Type B pancreatic cell (in vitro differentiated cells): ENCODE results near the gene UCMA. TPM values are rescaled to one million over a fixed set of nuclear protein-coding genes. Genes with fewer than 3 reads are reported as not detected.

Experiments
- DNase-seq: peaks from one replicate; pipeline ENCODE4 v3.0.0; 2021; ENCODE audit warnings: mixed read lengths; ENCODE audit not compliant: unreplicated experiment; ENCODE audit errors: extremely low spot score
- H3K27ac Mint-ChIP-seq: 2 replicates; pipeline ENCODE4 v1.8.0; 2021; ENCODE audit warnings: mild to moderate bottlenecking, mixed read lengths
- H3K27me3 Mint-ChIP-seq: 2 replicates; pipeline ENCODE4 v1.8.0; 2021; ENCODE audit warnings: mixed read lengths
- H3K36me3 Mint-ChIP-seq: 2 replicates; pipeline ENCODE4 v1.8.0; 2021; ENCODE audit warnings: mixed read lengths
- H3K4me1 Mint-ChIP-seq: one replicate; pipeline ENCODE4 v1.8.0; 2021; ENCODE audit warnings: mixed read lengths; ENCODE audit not compliant: unreplicated experiment
- H3K4me3 Mint-ChIP-seq: 2 replicates; pipeline ENCODE4 v1.8.0; 2021; ENCODE audit warnings: mild to moderate bottlenecking, mixed read lengths
- H3K9me3 Mint-ChIP-seq: 2 replicates; pipeline ENCODE4 v1.8.0; 2021; ENCODE audit warnings: mixed read lengths
- total RNA-seq: library from RNA; stranded (reverse); gene quantifications from 2 replicates; pipeline ENCODE4 v1.2.1, GENCODE V29; 2021; ENCODE audit warnings: low replicate concordance
- TF ChIP-seq, protein P1 (sequence below): fragments of 200-600 bp; sonication (generic); conservative IDR thresholded peaks from 2 replicates; pipeline ENCODE4 v1.5.0; 2021; ENCODE audit warnings: antibody characterized with exemption, mild to moderate bottlenecking

The UCMA gene
- total RNA-seq, 1 donor from 2014 or later: not detected

- no peak for DNase-seq
- Mint-ChIP-seq H3K4me3 (no peak overlapping the region), H3K36me3 (peaks cover 5% of the 10 kb centered on the region), H3K27ac (no peak overlapping the region), H3K4me1 (peaks cover 5% of the 10 kb centered on the region), H3K9me3 (peaks cover 4% of the 10 kb centered on the region), H3K27me3 (no peaks in the 10 kb centered on the region)
- TF ChIP-seq, protein P1, sequence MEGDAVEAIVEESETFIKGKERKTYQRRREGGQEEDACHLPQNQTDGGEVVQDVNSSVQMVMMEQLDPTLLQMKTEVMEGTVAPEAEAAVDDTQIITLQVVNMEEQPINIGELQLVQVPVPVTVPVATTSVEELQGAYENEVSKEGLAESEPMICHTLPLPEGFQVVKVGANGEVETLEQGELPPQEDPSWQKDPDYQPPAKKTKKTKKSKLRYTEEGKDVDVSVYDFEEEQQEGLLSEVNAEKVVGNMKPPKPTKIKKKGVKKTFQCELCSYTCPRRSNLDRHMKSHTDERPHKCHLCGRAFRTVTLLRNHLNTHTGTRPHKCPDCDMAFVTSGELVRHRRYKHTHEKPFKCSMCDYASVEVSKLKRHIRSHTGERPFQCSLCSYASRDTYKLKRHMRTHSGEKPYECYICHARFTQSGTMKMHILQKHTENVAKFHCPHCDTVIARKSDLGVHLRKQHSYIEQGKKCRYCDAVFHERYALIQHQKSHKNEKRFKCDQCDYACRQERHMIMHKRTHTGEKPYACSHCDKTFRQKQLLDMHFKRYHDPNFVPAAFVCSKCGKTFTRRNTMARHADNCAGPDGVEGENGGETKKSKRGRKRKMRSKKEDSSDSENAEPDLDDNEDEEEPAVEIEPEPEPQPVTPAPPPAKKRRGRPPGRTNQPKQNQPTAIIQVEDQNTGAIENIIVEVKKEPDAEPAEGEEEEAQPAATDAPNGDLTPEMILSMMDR: no peak
Measured at GRCh38 chr10:13223241-13223640, 10.9 kb downstream of the UCMA start.

GRCh38 chr10:13222566-13222965 lies 11.6 kb downstream of the UCMA start:
- Mint-ChIP-seq H3K36me3 (peaks cover 5% of the 10 kb centered on the region), H3K4me1 (peaks cover 5% of the 10 kb centered on the region), H3K27me3 (no peaks in the 10 kb centered on the region), H3K9me3 (peaks cover 4% of the 10 kb centered on the region), H3K4me3 (no peak overlapping the region), H3K27ac (no peak overlapping the region)
- TF ChIP-seq, protein P1: no peak
- no peak for DNase-seq

DNA sequence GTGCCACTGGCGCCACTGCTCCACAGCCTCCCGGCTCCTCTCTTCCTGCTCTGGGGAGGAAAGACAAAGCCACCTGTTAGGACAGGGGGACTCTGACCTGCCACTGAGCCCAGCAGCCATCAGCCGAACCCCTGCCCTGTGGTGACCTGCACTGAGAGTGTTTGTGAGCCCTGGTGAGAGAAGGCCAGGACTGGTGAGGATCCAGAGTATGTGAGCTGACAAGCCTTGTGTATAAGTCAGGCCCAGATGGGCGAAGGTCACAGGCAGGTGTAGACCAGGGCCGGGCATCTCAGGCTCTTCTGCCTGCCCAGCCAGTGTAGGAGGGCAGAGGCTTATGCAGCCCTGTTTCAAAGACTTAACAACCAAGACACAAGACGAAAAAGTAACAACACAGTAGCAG lies 12.0 kb downstream of the UCMA start:
- Mint-ChIP-seq H3K27me3 (no peaks in the 10 kb centered on the region), H3K4me1 (peaks cover 5% of the 10 kb centered on the region), H3K9me3 (peaks cover 4% of the 10 kb centered on the region), H3K36me3 (peaks cover 5% of the 10 kb centered on the region), H3K4me3 (no peak overlapping the region), H3K27ac (no peak overlapping the region)
- TF ChIP-seq, protein P1: no peak
- no peak for DNase-seq

GRCh38 chr10:13221572-13221971 lies 12.6 kb downstream of the UCMA start:
- H3K36me3 Mint-ChIP-seq: peaks cover 5% of the 10 kb centered on the region
- peaks cover 4% of the 10 kb centered on the region for H3K9me3 Mint-ChIP-seq
- no peak for DNase-seq
- no peaks in the 10 kb centered on the region for H3K27me3 Mint-ChIP-seq
- no peak overlapping the region for H3K27ac Mint-ChIP-seq
- TF ChIP-seq, protein P1: no peak
- H3K4me3 Mint-ChIP-seq: no peak overlapping the region
- peaks cover 5% of the 10 kb centered on the region for H3K4me1 Mint-ChIP-seq

DNA sequence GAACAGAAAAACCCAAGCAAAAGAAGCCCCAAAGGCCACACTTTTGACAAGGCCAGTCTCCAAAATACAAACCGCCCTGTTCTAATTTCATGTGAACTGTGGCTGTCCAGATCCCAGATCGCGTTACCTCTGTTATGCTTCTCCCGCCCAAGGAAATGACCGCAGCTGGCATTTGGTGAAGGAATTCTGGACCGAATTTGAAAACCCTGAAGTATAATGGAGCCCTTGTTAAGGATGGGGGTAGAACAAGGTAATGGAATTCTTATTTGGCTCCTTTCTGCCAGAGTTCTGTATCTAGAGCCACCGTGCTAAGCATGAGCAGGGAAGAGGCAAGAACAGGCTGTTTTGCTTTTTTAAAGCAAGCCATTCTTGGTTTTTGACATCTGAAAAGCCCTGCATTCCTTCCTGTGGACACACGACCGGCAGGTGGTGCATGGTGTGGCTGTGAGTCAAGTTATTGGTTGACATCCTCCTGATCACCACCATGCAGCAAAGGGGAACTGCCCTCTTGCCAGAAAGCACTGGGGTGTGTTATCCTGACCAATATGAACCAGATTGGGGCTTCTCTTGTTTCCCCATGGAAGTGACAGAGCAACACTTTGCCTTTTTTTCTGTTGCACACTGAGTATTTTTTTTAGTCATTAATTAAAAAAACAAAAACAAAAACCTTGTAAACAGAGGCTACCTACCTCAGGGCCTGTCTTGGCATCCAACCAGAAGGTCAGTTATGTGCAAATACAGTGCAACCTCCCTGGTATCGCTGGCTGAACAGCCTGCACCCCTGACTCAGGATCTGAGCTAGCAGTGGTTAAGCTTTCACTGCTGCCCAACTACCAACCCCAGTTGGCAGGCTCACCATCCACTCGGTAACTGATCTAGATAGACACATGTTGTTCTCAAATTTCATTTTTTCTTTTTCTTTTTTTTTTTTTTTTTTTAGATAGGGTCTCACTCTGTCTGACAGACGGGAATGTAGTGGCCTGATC lies 14.2 kb downstream of the UCMA start:
- TF ChIP-seq, protein P1: peak; percentile 42
- Mint-ChIP-seq H3K36me3 (peaks cover 8% of the 10 kb centered on the region), H3K27ac (no peak overlapping the region), H3K4me1 (peaks cover 5% of the 10 kb centered on the region), H3K27me3 (no peaks in the 10 kb centered on the region), H3K9me3 (peaks cover 4% of the 10 kb centered on the region), H3K4me3 (no peak overlapping the region)
- no peak for DNase-seq
